Adrenal gland (tissue), 5 donors: ENCODE results near the gene PTPDC1.

Experiments used
- POLR2A ChIP-seq, 2 donors: fragments of 450-650 bp; IDR thresholded peaks; one replicate each; pipeline ENCODE4 v1.6.1; 2017; ENCODE audit warnings: antibody characterized with exemption in 2 of 2, mild to moderate bottlenecking in 2 of 2, moderate library complexity in 1 of 2
- TF ChIP-seq, protein P1 (sequence below), 6 experiments: fragments of 450-650 bp in 4 of 6; fragments of 200-600 bp in 2 of 6; sonication (generic) in 1 of 6; IDR thresholded peaks; 1 replicate in 5 of 6; 2 replicates in 1 of 6; pipeline versions ENCODE4 v1.5.1 to v1.8.0; 2016 to 2021; ENCODE audit warnings: antibody characterized with exemption in 6 of 6, mild to moderate bottlenecking in 2 of 6, moderate library complexity in 1 of 6
- donor health status: DM: no; HTN: no; CAD: no.

- no peak for TF ChIP-seq POLR2A (IDR thresholded peaks at IDR 0.05)
- TF ChIP-seq, protein P1, sequence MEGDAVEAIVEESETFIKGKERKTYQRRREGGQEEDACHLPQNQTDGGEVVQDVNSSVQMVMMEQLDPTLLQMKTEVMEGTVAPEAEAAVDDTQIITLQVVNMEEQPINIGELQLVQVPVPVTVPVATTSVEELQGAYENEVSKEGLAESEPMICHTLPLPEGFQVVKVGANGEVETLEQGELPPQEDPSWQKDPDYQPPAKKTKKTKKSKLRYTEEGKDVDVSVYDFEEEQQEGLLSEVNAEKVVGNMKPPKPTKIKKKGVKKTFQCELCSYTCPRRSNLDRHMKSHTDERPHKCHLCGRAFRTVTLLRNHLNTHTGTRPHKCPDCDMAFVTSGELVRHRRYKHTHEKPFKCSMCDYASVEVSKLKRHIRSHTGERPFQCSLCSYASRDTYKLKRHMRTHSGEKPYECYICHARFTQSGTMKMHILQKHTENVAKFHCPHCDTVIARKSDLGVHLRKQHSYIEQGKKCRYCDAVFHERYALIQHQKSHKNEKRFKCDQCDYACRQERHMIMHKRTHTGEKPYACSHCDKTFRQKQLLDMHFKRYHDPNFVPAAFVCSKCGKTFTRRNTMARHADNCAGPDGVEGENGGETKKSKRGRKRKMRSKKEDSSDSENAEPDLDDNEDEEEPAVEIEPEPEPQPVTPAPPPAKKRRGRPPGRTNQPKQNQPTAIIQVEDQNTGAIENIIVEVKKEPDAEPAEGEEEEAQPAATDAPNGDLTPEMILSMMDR (IDR thresholded peaks at IDR 0.05): no peak
Observed at GRCh38 chr9:94096819-94097577, 12.7 kb downstream of the PTPDC1 start.
